ENCODE results near the gene LGSN.
"Not testable (repeated sequence)": the region's sequence is repeated elsewhere in the genome, so short reads cannot be mapped to it uniquely, and the experiment has no call there.

Gene LGSN

GRCh38 chr6:63319939-63320338 lies at the start of gene LGSN:
LGSN (minus strand) TSS chr6:63319983; CDS start chr6:63319943, 40 bp downstream.
- DNase-seq: no peak

DNA sequence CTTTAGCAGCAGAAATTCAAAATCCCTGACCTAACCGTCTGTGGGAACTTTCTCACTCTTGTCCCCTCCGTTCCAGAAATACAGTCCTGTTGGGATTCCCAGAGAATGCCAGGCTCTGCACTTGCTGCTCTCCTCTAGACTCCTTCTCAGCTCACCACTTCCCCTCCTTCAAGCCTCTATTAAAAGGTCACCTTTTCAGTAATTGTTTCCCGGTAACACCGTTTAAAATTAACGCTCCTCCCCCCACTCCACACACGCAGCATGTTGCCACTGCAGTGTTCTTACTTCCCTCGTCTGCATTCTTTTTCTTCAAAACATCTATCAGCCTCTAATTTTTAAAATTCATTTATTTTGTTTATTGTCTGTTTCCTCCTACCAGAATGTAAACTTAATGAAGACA lies 48.6 kb upstream of the LGSN start:
- DNase-seq: no peak

DNA sequence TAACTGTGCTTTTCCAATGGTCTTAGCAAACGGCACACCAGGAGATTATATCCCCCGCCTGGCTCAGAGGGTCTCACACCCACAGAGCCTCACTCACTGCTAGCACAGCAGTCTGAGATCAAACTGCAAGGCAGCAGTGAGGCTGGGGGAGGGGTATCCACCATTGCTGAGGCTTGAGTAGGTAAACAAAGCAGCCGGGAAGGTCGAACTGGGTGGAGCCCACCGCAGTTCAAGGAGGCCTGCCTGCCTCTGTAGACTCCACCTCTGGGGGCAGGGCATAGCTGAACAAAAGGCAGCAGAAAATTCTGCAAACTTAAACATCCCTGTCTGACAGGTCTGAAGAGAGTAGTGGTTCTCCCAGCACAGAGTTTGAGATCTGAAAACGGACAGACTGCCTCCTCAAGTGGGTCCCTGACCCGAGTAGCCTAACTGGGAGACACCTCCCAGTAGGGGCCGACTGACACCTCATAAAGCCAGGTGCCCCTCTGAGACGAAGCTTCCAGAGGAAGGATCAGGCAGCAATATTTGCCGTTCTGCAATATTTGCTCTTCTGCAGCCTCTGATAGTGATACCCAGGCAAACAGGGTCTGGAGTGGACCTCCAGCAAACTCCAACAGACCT lies 42.8 kb upstream of the LGSN start:
- DNase-seq: not testable (repeated sequence)

DNA sequence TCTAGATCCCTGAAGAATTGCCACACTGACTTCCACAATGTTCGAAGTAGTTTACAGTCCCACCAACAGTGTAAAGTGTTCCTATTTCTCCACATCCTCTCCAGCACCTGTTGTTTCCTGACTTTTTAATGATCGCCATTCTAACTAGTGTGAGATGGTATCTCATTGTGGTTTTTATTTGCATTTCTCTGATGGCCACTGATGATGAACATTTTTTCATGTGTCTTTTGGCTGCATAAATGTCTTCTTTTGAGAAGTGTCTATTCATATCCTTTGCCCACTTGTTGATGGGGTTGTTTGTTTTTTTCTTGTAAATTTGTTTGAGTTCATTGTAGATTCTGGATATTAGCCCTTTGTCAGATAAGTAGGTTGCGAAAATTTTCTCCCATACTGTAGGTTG lies 37.6 kb upstream of the LGSN start:
- DNase-seq: not testable (repeated sequence)

DNA sequence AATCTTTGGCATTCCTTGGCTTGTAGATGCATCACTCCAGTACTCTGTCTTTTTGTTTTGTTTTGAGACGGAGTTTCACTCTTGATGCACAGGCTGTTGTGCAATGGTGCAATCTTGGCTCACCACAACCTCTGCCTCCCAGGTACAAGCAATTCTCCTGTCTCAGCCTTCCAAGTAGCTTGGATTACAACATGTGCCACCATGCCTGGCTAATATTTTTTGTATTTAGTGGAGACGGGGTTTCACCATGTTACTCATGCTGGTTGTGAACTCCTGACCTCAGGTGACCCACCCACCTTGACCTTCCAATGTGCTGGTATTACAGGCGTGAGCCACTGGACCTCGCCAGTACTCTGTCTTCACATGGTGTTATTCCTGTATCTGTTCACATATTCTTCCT lies 35.8 kb upstream of the LGSN start:
- no peak for DNase-seq

- no peak for DNase-seq
These were observed 33.5 kb upstream of the LGSN start for GRCh38 chr6:63353286-63353630.

GRCh38 chr6:63352544-63353285 lies 32.9 kb upstream of the LGSN start:
- DNase-seq: no peak

DNA sequence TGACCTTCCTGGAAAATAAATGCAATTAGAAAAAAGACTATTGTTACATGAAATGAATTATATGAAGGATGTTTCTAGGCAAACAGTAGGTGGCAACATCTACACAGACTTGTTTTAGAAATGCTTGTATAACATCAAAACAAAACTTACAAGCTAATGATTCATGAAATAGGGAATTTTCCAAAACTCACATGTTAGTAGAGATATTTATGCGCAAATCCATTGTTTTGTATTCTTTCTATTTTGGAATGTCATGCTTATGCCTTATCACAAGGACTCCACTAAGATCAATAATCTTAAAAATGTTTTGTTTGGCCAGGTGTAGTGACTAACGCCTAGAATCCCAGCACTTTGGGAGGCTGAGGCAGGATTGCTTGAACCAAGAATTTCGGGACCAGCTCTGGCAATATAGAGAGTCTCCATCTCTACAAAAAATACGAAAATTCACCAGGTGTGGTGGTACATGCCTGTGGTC lies 32.3 kb upstream of the LGSN start:
- DNase-seq: no peak

- DNase-seq: no peak
These were observed 29.6 kb upstream of the LGSN start for GRCh38 chr6:63349401-63349800.

DNA sequence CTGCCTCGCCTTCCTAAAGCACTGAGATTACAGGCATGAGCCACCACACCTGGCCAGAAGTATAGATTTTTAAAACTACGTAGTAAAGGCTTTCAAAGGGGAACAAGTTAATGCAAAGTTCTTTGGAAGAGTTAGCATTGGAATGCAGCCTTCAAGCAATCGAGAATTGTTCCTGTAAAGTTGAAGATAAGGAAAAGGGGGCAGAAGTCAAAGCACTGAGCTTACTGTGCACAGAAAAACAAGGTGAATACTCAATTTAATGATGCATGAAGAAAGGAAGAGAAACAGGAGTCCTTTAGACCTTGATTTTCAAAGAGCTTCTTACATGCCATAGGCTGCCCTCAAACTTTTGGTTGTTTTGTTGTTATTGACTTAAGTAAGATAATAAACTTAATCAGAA lies 29.1 kb upstream of the LGSN start:
- DNase-seq: no peak

- no peak for DNase-seq
These were observed 27.8 kb upstream of the LGSN start for GRCh38 chr6:63347599-63347998.

- no peak for DNase-seq
These were observed 26.5 kb upstream of the LGSN start for GRCh38 chr6:63346217-63346835.

GRCh38 chr6:63340351-63340750 lies 20.6 kb upstream of the LGSN start:
- DNase-seq: no peak

- not testable (repeated sequence) for DNase-seq
These were observed 14.9 kb upstream of the LGSN start for GRCh38 chr6:63334652-63335051.

DNA sequence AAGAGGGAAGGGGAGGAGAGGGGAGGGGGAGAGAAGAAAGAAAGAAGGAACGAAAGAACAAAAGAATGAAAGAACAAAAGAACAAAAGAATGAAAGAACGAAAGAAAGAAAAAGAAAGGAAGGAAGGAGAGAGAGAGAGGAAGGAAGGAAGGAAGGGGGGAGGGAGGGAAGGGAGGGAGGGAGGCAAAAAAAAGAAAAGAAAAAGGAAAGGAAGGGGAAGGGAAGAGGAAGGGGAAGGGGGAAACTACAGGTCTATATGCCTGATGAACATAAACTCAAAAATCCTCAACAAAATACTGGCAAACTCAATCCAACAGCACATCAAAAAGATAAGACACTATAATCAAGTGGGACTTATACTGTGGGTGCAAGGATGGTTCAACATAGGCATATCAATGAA lies 13.7 kb upstream of the LGSN start:
- no peak for DNase-seq

- not testable (repeated sequence) for DNase-seq
These were observed 6.8 kb upstream of the LGSN start for GRCh38 chr6:63326630-63327029.

GRCh38 chr6:63322981-63323380 lies 3.2 kb upstream of the LGSN start:
- DNase-seq: no peak

DNA sequence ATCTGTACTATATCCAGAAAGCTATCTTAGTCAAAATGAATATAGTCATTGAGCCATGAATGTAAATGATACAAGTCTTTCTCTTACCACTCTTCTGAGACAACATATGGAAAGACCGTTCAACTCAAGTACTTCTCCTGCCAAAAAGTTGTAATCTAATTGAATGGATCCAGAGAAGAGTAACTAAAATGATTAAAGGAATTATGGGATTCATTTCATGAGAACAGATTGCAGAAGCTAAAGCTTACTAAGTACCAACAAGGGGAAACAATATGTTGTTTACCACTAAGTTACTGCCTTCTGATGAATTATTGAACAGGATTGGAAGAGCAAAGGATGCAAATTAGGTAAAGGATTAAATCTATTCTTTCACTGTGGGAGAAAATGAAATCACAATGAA lies 2.0 kb upstream of the LGSN start:
- DNase-seq: no peak

GRCh38 chr6:63317641-63318040 lies 2.1 kb downstream of the LGSN start:
- no peak for DNase-seq

DNA sequence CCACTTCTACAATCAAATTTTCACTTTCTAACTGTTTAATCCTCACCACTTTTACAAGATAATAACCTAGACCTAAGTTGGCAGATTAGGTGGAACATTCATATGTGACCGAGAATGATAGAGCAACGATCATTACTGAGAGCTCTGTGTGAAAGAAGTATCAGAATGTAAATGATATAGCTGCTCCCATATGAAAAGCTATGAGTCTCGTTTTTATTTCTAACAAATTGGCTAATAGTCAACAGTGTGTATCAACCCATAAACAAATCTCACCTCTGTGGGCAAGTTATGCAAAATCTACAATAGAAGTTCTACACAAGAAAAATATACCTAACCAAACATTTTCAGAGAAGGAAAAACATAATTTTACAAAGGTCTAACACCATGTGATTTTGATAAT lies 3.7 kb downstream of the LGSN start:
- no peak for DNase-seq

DNA sequence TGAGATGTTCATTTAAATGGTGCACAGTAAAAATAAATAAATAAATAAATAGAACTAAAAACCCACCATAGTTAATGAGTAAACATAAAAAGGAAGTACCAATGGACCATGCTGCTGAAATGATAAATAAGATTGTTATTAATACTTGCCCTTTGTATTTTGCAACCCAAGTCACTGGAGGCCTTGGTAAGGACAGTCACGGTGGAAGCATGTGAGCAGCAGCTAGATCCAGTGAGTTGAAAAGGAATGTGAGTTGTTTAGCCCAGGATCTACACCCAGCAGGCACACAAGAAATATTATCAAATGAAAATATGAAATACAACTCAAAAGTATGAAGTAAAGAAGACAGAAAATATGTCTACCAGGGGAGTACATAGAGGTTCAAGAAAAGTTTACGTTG lies 6.7 kb downstream of the LGSN start:
- DNase-seq: no peak

DNA sequence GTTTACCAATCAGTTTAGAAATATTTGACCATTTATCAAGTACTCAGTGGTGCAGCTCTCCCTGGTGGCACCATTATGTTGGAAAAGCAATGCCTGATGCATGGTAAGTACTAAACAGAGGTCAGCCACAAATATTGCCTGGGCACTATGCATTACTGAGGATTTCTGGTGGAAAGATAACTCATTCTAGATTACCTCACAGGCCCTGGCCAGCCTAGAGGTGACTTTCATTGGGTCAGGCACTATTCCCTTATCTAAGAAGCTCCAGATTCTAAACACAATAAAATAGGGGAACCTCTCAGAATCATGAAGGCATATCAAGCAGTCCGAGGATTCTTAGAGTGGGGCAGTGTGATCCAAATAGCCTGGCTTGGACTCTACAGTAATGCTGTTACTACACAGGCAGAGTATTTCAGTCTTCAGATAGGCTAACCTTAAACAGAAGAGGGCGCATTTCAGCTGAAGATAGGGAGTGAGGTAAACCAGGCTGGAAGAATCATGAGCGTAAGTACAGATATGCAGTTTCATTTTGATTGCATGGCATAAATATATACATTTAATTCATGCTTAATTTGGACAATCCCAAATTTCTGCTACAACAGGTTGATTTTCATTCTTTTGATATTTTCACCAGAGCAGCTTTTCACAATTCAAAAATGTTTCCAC lies 12.1 kb downstream of the LGSN start:
- no peak for DNase-seq

- DNase-seq: no peak
These were observed 13.4 kb downstream of the LGSN start for GRCh38 chr6:63306420-63306819.

GRCh38 chr6:63305277-63305676 lies 14.5 kb downstream of the LGSN start:
- no peak for DNase-seq
